GM21381 (cell line): Measurements from ENCODE around the gene OSTC.

Experiments
- ATAC-seq: cut with Tn5 transposase; IDR thresholded peaks from one replicate; pipeline ENCODE4 v1.9.1; 2021; ENCODE audit warnings: mild to moderate bottlenecking, moderate library complexity; ENCODE audit not compliant: unreplicated experiment

The OSTC gene

GRCh38 chr4:108644237-108644636 lies 6.2 kb upstream of the OSTC start:
- ATAC-seq, result no peak

- no peak for ATAC-seq
These were observed 3.7 kb upstream of the OSTC start for GRCh38 chr4:108646706-108647105.

GRCh38 chr4:108649863-108650211 lies 562 bp upstream of the OSTC start:
- peak; percentile 16 for ATAC-seq

- ATAC-seq, result no peak
These were observed 804 bp downstream of the OSTC start for GRCh38 chr4:108651014-108651791.

- ATAC-seq, result no peak
These were observed 12.2 kb downstream of the OSTC start for GRCh38 chr4:108662629-108663028.

GRCh38 chr4:108674356-108674977 lies 24.1 kb downstream of the OSTC start:
- ATAC-seq, result no peak

- ATAC-seq, result no peak
These were observed 31.0 kb downstream of the OSTC start for GRCh38 chr4:108681321-108681809.

- ATAC-seq, result no peak
These were observed 33.1 kb downstream of the OSTC start for GRCh38 chr4:108683479-108683878.

- no peak for ATAC-seq
These were observed 34.8 kb downstream of the OSTC start for GRCh38 chr4:108685036-108685686.

GRCh38 chr4:108690738-108691137 lies 40.3 kb downstream of the OSTC start:
- ATAC-seq, result no peak

- ATAC-seq, result no peak
These were observed 42.8 kb downstream of the OSTC start for GRCh38 chr4:108693211-108693610.

- no peak for ATAC-seq
These were observed 43.4 kb downstream of the OSTC start for GRCh38 chr4:108693819-108694218.

- no peak for ATAC-seq
These were observed 44.0 kb downstream of the OSTC start for GRCh38 chr4:108694423-108694822.

- ATAC-seq, result no peak
These were observed 44.7 kb downstream of the OSTC start for GRCh38 chr4:108695062-108695461.

- no peak for ATAC-seq
These were observed 45.8 kb downstream of the OSTC start for GRCh38 chr4:108696160-108696559.

GRCh38 chr4:108700081-108700757 lies 49.8 kb downstream of the OSTC start:
- ATAC-seq, result no peak

GRCh38 chr4:108702960-108703359 lies 52.6 kb downstream of the OSTC start:
- no peak for ATAC-seq

- ATAC-seq, result no peak
These were observed 53.0 kb downstream of the OSTC start for GRCh38 chr4:108703370-108703769.

- no peak for ATAC-seq
These were observed 53.6 kb downstream of the OSTC start for GRCh38 chr4:108703966-108704365.

GRCh38 chr4:108706289-108706688 lies 55.9 kb downstream of the OSTC start:
- ATAC-seq, result no peak

GRCh38 chr4:108709234-108709633 lies 58.8 kb downstream of the OSTC start:
- ATAC-seq, result no peak
